ENCODE data around the gene REV3L.

The REV3L gene

DNA sequence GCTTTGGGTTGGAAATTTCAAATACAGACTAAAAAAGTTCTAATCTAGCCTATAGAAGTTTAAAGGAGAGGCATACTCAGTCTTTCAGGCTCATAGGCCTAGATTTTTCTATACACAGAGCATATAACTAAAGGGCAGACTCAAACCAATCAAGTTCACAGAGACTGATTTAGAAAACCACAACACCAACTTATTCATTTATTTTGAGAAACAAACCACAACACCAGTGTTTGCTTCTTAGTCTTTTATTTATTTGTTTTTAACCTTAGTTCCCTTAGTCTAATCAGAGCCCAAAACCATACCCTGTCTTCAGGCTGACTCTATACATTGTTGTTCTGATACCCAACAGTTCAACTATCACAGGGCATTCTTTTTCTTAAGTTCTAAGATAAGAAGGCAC is 103.7 kb downstream of the REV3L start:
- no peak for DNase-seq
- Histone ChIP-seq H3K9ac (ENCODE audit: low read length) (no peak overlapping the region), H3K9me2 (replicated peaks; ENCODE audit: insufficient read depth, low read length) (no peaks in the 10 kb centered on the region), H3K9me3 (replicated peaks; ENCODE audit: insufficient read depth, low read length) (no peaks in the 10 kb centered on the region), H3K36me3 (replicated peaks; ENCODE audit: insufficient read depth, low read length) (no peaks in the 10 kb centered on the region), H3K27ac (ENCODE audit: low read length) (no peak overlapping the region), H3K4me1 (ENCODE audit: low read length) (no peaks in the 10 kb centered on the region), H3K79me2 (ENCODE audit: low read length) (no peaks in the 10 kb centered on the region), H3F3A (ENCODE audit: insufficient read depth, low read length) (no peaks in the 10 kb centered on the region), H3K4me3 (ENCODE audit: low read length) (no peak overlapping the region), H4K20me1 (ENCODE audit: insufficient read depth, low read length) (no peaks in the 10 kb centered on the region), H3K4me2 (ENCODE audit: low read depth, low read length) (no peak overlapping the region), H2AFZ (ENCODE audit: low read length) (no peak overlapping the region), H3K27me3 (replicated peaks; ENCODE audit: insufficient read depth, low read length) (no peaks in the 10 kb centered on the region)
- TF ChIP-seq, protein P1, sequence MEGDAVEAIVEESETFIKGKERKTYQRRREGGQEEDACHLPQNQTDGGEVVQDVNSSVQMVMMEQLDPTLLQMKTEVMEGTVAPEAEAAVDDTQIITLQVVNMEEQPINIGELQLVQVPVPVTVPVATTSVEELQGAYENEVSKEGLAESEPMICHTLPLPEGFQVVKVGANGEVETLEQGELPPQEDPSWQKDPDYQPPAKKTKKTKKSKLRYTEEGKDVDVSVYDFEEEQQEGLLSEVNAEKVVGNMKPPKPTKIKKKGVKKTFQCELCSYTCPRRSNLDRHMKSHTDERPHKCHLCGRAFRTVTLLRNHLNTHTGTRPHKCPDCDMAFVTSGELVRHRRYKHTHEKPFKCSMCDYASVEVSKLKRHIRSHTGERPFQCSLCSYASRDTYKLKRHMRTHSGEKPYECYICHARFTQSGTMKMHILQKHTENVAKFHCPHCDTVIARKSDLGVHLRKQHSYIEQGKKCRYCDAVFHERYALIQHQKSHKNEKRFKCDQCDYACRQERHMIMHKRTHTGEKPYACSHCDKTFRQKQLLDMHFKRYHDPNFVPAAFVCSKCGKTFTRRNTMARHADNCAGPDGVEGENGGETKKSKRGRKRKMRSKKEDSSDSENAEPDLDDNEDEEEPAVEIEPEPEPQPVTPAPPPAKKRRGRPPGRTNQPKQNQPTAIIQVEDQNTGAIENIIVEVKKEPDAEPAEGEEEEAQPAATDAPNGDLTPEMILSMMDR (IDR thresholded peaks at IDR 0.05; ENCODE audit: low read length) = no peak
- TF ChIP-seq EZH2 (optimal IDR thresholded peaks at IDR 0.05; ENCODE audit: low read depth, low read length) = no peak
- TF ChIP-seq EZH2phosphoT487 (IDR thresholded peaks at IDR 0.05; ENCODE audit: low read length) = no peak

DNA sequence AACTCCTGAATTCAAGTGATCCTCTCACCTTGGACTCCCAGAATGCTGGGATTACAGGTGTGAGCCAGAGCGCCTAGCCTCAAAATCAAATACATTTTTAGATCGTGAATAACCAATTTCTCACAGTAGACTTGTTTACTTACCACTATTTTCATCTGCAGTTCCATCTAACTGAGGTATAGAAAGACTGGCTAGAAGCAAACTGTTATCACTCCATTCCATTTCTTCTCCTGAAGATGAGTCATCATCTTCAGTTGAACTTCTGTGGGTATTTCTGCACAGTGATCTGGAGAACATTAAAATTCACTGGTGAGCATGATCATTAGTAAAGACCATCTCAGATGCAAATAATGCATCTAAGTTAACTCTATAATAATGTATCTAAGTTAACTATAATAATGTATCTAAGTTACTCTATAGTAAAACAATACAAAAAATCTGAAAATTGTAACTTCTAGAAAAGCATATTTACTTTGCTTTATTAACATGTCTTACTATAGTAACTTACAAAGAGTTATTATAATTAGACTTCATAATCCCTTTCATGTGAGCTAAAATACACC is 105.4 kb downstream of the REV3L start:
- Histone ChIP-seq H4K20me1 (ENCODE audit: insufficient read depth, low read length) (no peaks in the 10 kb centered on the region), H3K9me2 (replicated peaks; ENCODE audit: insufficient read depth, low read length) (no peaks in the 10 kb centered on the region), H3K27ac (ENCODE audit: low read length) (no peak overlapping the region), H3K27me3 (replicated peaks; ENCODE audit: insufficient read depth, low read length) (no peaks in the 10 kb centered on the region), H3K9me3 (replicated peaks; ENCODE audit: insufficient read depth, low read length) (no peaks in the 10 kb centered on the region), H3F3A (ENCODE audit: insufficient read depth, low read length) (no peaks in the 10 kb centered on the region), H3K79me2 (ENCODE audit: low read length) (no peaks in the 10 kb centered on the region), H2AFZ (ENCODE audit: low read length) (no peak overlapping the region), H3K36me3 (replicated peaks; ENCODE audit: insufficient read depth, low read length) (no peaks in the 10 kb centered on the region), H3K4me1 (ENCODE audit: low read length) (no peaks in the 10 kb centered on the region), H3K4me2 (ENCODE audit: low read depth, low read length) (no peak overlapping the region), H3K9ac (ENCODE audit: low read length) (no peak overlapping the region), H3K4me3 (ENCODE audit: low read length) (no peak overlapping the region)
- TF ChIP-seq EZH2 (optimal IDR thresholded peaks at IDR 0.05; ENCODE audit: low read depth, low read length) (no peak), EZH2phosphoT487 (IDR thresholded peaks at IDR 0.05; ENCODE audit: low read length) (no peak)
- TF ChIP-seq, protein P1 (IDR thresholded peaks at IDR 0.05; ENCODE audit: low read length) = no peak
- no peak for DNase-seq

DNA sequence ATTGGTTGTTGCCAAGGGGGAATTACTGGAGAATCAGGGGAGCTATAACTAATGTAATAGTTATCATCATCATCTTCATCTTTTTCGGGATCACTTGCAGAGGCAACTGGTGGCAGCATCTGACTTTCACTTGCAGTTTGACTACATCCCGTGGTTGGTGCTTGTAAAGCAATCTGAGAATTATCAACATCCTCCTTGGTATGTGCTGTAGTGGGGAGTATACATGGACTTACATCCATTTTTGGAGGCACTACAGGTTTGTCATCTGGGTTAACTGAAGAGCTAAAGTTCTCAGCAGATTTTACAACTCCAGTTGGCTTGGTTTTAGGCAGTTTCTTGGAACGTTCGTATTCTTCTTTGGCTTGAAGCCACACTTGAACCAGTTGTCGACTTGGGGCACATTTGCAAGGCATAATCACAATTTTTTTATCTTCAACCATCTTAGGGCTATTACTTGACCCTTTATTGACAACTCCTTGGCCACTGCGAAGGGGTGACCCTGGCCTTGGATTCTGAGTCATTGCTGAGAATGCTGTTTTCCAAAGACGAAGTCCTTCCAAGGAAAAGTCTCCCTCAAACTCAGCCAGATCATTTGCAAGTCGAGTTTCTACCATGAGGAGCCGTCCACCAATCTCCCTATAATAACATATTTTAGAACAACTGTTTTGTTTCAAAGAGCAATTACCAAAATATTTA is 115.5 kb downstream of the REV3L start:
- H3K9ac ChIP-seq (ENCODE audit: low read length) = no peak overlapping the region
- no peak for TF ChIP-seq EZH2phosphoT487 (IDR thresholded peaks at IDR 0.05; ENCODE audit: low read length)
- no peaks in the 10 kb centered on the region for H3K27me3 ChIP-seq (replicated peaks; ENCODE audit: insufficient read depth, low read length)
- H3F3A ChIP-seq (ENCODE audit: insufficient read depth, low read length) = no peaks in the 10 kb centered on the region
- no peaks in the 10 kb centered on the region; the same call in 1 of the 2 replicates for H3K36me3 ChIP-seq (replicated peaks; ENCODE audit: insufficient read depth, low read length)
- H3K4me1 ChIP-seq (ENCODE audit: low read length) = peaks cover 4% of the 10 kb centered on the region; the same call in 1 of the 2 replicates
- DNase-seq = no peak
- H3K79me2 ChIP-seq (ENCODE audit: low read length) = no peaks in the 10 kb centered on the region
- no peaks in the 10 kb centered on the region for H3K9me2 ChIP-seq (replicated peaks; ENCODE audit: insufficient read depth, low read length)
- no peak overlapping the region for H3K4me3 ChIP-seq (ENCODE audit: low read length)
- no peak overlapping the region for H3K27ac ChIP-seq (ENCODE audit: low read length)
- no peaks in the 10 kb centered on the region for H3K9me3 ChIP-seq (replicated peaks; ENCODE audit: insufficient read depth, low read length)
- H3K4me2 ChIP-seq (ENCODE audit: low read depth, low read length) = no peak overlapping the region
- H4K20me1 ChIP-seq (ENCODE audit: insufficient read depth, low read length) = no peaks in the 10 kb centered on the region
- no peak overlapping the region for H2AFZ ChIP-seq (ENCODE audit: low read length)

DNA sequence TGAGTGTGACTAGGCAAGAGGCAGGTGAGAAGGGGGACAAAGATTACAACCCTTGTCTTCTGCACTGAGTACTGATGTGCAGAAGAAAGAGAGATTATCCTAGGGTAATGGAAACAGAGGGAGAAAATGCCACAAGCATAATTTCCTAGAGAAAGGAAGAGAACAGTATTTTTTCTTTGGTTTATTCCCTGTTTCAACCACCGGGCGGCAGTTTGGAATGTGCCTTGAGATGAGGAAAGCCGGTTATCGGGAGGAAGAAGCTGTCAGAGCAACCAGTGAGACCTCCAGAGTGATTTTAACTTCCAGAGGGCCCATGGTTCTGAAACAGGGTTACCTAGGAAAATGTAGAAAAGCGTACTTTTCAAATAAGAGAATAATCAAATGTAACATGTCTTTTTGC is 121.4 kb downstream of the REV3L start:
- no peak overlapping the region for H2AFZ ChIP-seq (ENCODE audit: low read length)
- no peak overlapping the region for H3K27ac ChIP-seq (ENCODE audit: low read length)
- no peak overlapping the region for H3K4me3 ChIP-seq (ENCODE audit: low read length)
- no peak overlapping the region for H3K9ac ChIP-seq (ENCODE audit: low read length)
- H3K9me2 ChIP-seq (replicated peaks; ENCODE audit: insufficient read depth, low read length) = no peaks in the 10 kb centered on the region
- H3K36me3 ChIP-seq (replicated peaks; ENCODE audit: insufficient read depth, low read length) = peaks cover 6% of the 10 kb centered on the region; the same call in 1 of the 2 replicates
- no peaks in the 10 kb centered on the region for H4K20me1 ChIP-seq (ENCODE audit: insufficient read depth, low read length)
- DNase-seq = no peak
- no peaks in the 10 kb centered on the region for H3F3A ChIP-seq (ENCODE audit: insufficient read depth, low read length)
- H3K4me1 ChIP-seq (ENCODE audit: low read length) = no peaks in the 10 kb centered on the region
- H3K9me3 ChIP-seq (replicated peaks; ENCODE audit: insufficient read depth, low read length) = no peaks in the 10 kb centered on the region
- H3K27me3 ChIP-seq (replicated peaks; ENCODE audit: insufficient read depth, low read length) = no peaks in the 10 kb centered on the region
- TF ChIP-seq EZH2 (optimal IDR thresholded peaks at IDR 0.05; ENCODE audit: low read depth, low read length) (no peak), EZH2phosphoT487 (IDR thresholded peaks at IDR 0.05; ENCODE audit: low read length) (no peak)
- TF ChIP-seq, protein P1 (IDR thresholded peaks at IDR 0.05; ENCODE audit: low read length) = no peak; the same call in 1 of the 2 replicates
- H3K4me2 ChIP-seq (ENCODE audit: low read depth, low read length) = no peak overlapping the region
- no peaks in the 10 kb centered on the region for H3K79me2 ChIP-seq (ENCODE audit: low read length)

All from MM.1S (cell line).